Measurements from ENCODE around the gene LAMA4.

- TF ChIP-seq CTCF (IDR thresholded peaks at IDR 0.05) (no peak), POLR2A (IDR thresholded peaks at IDR 0.05) (no peak)
These were observed 37.5 kb downstream of the LAMA4 start for GRCh38 chr6:112216662-112217551.

Measured in testis (tissue), 2 donors.